Inferior parietal cortex (tissue), 1 donor: ENCODE data around the gene DUOXA2.
"Not testable (repeated sequence)": the region's sequence is repeated elsewhere in the genome, so short reads cannot be mapped to it uniquely, and the experiment has no call there.

ENCODE experiments used
- DNase-seq: peaks from one replicate; pipeline ENCODE4 v3.0.0-alpha.2; 2016; ENCODE audit errors: extremely low spot score

DUOXA2 gene

DNA sequence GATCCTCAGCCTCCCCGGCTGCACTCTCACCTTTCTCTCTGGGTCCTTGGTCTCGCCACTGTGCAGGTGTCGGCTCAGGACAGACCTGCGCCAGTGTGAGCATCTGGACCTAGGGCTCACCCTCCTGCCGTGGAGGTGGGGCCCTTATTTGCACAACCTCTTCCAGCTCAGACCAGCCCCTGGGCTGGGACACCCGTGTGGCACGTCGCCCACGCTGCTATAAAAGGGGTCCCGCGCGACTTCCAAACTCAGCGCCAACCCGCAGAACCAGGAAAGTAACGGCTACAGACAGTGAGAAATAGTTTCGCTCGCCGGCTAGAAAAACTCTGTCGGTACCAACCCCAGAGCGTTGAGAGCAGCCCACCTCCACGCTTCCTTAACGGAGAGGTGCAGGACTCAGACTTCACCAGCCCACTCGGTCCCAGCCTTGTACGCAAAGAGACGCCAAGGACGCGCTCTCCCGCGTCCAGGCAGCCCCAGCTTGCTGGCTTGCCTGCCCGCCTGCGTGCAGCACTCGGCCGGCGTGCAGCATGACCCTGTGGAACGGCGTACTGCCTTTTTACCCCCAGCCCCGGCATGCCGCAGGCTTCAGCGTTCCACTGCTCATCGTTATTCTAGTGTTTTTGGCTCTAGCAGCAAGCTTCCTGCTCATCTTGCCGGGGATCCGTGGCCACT lies at the start of gene DUOXA2, which contains the start of gene DUOX2:
DUOXA2 (plus strand) TSS at position 251 of the 675 bp plus-strand sequence; CDS start at position 531, 280 bp downstream.
DUOX2 (minus strand) TSS at position 97 of the 675 bp plus-strand sequence. CDS start 761 bp downstream, outside the sequence.
- no peak for DNase-seq

DNA sequence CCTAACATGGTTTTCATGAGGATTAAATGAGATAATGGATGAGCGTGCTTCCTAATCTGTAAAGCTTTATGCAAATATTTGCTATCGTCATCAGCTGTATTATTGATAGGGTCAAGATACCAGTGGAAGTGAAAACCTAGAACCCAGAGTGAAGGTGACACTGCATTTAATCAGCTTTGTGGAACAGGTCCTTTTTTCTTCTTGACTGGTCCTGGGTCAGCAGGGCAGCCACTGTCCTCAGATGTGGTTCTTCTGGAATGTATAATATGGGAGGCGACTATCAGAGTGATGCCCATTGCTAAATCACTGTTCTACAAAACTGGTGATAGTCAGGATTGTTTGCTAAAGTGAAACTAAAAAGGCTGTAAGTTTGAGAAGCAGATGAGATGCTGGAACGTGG lies 49.7 kb upstream of the DUOXA2 start:
- DNase-seq, result no peak

- DNase-seq, result not testable (repeated sequence)
These were observed 44.2 kb upstream of the DUOXA2 start for GRCh38 chr15:45069942-45070360.

- not testable (repeated sequence) for DNase-seq
These were observed 40.5 kb upstream of the DUOXA2 start for GRCh38 chr15:45073602-45074001.

DNA sequence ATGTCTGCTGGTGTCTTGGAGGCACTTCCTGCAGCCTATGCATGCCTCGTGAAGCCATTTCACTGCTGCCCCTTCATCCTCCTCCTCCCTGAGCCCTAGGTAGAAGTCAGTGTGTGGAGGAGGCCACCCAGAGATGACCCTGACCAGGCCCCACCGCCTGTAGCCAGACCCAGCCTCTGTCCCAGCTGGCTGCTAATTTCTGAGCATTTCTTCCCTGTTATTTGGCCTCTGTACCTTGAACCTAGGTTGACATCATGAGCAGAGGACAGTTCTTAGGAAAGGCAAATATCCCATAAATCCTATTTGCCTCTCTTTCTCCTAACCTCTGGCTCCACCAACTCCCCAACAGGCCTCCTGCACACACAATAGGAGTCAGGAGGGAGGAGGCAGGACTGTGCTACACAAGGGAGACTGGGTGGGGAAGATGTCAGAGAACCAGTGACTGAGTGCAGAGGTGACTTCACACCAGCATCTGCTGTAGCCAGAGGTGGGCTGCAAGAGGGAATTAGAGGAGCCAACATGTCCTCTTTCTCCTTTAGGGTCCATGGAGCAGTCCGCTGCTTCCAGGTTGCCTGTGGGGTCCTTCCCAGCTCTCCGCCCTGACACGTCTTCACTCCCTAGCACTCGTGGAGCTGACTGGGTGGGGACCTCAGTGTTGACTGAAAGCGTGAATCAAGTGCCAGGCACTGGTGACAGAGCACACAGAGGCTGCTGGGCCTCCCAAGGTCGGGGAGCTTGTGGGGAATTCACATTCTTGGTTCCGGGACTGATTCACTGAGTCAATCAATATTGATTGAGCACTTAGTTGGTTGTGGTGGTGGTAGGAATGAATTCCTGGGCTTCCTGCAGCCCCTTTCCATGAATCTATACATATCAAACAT lies 38.4 kb upstream of the DUOXA2 start:
- not testable (repeated sequence) for DNase-seq

DNA sequence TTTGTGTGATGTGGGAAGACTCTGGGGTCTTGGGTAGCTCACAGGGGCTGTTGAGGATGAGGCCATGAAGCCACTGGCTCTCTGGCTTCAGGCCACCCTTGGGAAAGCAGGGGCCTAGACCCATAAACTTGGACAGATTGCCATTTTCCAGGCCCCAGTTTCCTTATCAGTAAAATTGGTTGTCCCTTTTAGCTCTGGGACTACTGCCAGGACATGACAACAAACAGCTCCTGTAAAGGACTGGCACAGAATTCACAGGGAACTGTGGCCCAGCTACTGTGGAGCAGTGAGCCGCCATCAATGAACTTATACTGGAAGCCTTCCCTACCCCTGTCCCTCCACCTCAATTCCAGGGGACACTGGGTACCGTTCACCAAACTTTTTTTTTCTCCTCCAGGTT lies 36.7 kb upstream of the DUOXA2 start:
- DNase-seq, result not testable (repeated sequence)

DNA sequence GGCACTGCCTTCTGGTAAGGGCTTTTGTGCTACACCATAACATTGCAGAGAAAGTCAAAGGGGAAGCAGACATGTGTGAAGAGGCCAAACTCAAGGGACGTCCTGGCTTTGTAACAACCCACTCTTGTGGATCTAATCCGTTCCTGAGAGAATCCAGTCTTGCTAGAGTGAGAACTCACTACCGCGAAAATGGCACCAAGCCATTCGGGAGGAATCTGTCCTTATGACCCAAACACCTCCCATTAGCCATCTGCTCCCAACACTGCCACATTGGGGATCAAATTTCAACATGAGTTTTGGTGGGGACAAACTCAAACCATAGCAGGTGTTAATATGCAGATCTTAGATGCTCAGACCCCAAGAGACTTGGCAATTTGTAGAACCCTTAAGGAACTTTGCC lies 34.9 kb upstream of the DUOXA2 start:
- not testable (repeated sequence) for DNase-seq

- DNase-seq, result not testable (repeated sequence)
These were observed 34.4 kb upstream of the DUOXA2 start for GRCh38 chr15:45079628-45080246.

DNA sequence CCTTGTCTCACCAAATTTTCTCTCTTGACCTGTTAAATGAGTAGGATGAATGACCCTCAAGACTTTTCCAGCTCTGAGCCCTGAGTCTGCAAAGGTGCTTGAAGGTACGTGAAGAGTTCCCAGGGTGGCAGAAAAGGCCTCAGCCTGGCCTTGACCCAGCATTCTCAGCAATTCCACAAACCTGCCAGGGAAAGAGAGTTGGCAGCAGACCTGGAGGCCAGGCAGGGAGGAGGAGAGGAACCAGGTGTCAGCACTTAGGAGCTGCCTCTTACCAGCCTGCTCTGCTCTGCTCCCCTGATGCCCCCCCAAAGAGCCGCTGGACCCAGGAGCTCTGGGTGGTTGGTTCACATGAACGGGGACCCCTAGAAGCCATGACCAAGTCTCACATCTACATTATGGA lies 33.5 kb upstream of the DUOXA2 start:
- DNase-seq, result not testable (repeated sequence)

- not testable (repeated sequence) for DNase-seq
These were observed 31.7 kb upstream of the DUOXA2 start for GRCh38 chr15:45082412-45082811.

DNA sequence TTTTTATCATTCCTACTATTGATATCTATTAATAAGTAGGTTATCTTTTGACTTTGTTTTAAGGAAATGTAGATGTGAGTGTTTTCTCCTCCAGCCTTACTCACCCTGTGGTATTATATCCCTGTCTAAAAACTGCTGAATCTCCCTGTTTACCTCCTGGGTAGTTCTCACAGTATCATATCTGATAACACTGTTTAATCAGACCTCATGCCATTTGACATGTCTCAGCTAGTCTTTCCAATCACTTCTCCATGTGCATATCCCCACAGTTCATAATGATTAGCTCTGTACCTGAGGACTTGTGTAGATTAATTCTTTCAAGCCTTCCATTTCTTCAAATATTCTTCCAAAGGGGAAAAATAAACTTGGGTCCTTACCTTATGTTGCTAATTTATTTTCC lies 30.9 kb upstream of the DUOXA2 start:
- no peak for DNase-seq

GRCh38 chr15:45084163-45084562 lies 30.0 kb upstream of the DUOXA2 start:
- no peak for DNase-seq

GRCh38 chr15:45087513-45087912 lies 26.6 kb upstream of the DUOXA2 start:
- DNase-seq, result no peak

DNA sequence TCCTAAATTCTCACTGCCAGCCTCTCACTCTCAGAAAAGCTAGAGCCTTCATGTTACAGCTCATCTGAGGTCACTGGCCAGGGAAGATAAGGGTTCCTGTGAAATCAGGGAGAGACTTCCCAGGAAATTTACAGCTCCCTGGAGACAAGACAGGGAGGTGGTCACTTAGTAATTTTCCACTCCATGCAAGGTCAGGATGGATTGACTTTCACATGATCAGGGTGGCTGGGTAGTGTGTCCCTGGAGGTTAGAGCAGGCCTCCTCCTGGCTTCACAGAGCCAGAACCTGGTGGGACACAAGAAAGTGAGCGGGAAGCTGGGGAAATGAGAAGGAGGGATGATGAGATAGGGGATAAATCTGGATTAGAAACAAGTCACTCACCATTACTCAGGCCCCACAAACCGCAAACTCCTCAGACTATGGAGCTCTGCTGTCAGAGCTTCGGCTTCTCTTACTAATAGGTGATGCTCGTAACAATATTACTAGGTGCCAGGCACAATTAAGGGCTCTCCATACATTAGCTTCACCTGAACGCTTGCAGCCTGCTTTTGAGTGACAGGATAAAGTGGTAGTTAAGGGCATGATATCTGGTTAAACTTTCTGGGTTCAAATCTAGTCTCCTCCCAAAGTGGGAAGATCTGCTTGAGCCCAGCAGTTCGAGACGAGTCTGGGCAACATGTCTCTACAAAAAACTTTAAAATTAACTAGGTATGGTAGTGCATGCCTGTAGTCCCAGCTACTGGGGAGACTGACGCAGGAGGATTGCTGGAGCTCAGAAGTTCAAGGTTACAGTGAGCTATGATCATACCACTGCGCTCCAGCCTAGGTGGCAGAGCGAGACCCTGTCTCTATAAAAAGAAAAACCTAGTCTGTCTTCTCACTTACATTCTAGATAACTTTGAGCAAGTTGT lies 25.1 kb upstream of the DUOXA2 start:
- no peak for DNase-seq

DNA sequence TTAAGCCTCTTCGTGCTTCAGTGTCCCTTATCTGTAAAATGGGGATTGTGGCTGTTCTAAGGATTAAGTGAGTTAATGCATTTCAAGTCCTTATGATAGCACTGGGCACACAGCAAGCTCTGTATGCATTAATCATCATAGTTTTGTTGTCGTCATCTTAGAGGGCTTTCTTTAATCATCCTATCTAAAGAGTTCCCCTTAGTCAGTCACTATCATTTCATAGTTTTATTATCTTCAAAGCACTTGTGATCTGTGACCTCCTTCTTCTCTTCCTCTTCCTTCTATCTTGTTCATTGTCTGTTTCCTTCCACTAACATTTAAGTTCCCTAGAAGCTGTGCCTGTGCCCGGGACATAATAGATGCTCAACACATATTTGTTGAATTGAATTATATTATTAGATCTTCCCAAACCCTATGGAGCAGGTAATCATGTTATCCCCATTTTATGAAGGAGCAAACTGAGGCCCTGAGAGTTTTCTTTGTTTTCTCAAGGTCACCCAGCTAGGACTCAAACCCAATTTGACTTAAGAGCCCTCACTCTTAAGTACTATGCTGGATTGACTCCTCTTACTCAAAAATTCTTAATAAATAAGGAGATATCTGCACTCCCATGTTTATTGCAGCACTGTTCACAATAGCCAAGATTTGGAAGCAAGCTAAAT lies 24.3 kb upstream of the DUOXA2 start:
- DNase-seq, result no peak

DNA sequence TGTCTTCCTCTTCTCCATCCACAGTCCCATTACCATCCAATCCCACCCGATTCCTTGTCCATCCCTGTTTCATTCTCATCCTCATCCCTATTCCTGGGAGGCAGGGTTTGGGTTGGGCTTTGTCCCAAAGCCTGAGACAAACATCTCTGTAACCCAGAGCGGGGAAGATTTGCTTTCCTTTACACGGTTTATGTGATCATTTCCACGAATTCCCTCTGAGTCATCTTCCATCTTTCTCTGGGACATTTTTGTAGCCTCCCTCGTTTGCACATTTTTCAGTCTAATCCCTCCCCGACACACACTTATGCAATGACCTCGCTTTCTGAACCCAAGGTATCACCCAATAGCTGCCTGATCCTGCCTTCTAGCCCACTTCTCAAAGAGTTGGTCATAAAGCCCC lies 23.0 kb upstream of the DUOXA2 start:
- DNase-seq, result no peak

DNA sequence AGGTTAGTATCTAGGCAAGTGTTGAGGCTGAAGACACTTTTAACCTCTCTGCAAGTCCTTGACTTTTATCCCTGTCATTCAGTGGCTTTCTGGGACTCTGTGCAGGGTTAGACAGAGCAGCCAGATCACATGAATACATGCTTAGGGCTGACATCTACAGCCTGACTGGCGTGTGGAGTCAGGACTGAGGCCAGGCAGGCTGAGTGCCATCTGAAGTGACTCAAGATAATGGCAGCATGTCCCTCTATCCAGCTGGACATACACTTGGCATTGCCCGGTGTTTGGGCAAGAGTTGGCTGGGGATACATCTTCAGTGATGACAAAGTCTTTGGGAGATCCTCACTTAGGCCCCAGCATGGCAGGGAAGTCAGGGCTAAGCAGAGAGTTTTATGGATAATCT lies 22.6 kb upstream of the DUOXA2 start:
- no peak for DNase-seq

GRCh38 chr15:45093013-45093412 lies 21.1 kb upstream of the DUOXA2 start:
- DNase-seq, result no peak

GRCh38 chr15:45093622-45094357 lies 20.3 kb upstream of the DUOXA2 start:
- no peak for DNase-seq

GRCh38 chr15:45094358-45094730 lies 19.8 kb upstream of the DUOXA2 start:
- no peak for DNase-seq
